HG02610 (cell line): Measurements from ENCODE around the gene TBC1D30.

Experiments
- ATAC-seq: cut with Tn5 transposase; IDR thresholded peaks from one replicate; pipeline ENCODE4 v1.9.1; 2021; ENCODE audit warnings: mild to moderate bottlenecking, moderate library complexity; ENCODE audit not compliant: unreplicated experiment

The TBC1D30 gene

DNA sequence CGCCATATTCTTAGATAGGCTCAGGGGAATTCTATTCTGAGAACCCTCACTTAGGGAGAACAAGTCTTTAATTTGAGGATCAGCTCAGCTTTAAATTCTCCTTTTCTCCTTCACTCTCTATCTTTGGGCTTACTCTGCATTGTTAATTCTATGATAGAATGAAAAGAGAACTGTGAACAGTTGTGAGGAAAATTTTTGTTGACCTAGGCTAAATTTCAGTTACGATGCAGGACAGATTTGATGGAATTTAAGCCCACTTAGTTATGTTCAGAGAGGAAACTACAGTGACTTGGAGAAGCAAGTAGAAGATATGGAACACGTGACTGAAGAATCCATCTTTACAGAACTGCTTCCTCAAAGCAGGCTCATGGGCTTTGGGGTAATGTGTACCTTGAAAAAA is 82.7 kb downstream of the TBC1D30 start:
- ATAC-seq, result no peak

DNA sequence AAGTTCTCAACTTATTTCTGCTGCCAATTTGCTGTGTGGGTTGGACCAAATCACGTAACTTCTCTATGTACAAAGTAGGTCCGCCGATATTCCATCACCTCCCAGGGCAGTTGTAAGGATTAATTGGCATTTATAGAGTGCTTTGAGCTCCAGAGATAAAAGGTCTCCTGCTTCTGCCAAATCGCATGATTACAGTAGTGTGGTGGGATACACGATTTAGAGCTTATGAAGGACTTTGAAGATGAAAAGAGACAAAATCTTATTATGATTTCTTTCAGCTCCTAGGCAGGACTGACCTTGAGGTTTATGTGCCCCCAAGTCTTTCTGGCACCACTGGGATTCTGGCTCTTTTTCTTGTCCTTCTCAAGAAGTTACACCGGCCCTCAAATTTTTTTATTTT is 84.7 kb downstream of the TBC1D30 start:
- ATAC-seq, result no peak

DNA sequence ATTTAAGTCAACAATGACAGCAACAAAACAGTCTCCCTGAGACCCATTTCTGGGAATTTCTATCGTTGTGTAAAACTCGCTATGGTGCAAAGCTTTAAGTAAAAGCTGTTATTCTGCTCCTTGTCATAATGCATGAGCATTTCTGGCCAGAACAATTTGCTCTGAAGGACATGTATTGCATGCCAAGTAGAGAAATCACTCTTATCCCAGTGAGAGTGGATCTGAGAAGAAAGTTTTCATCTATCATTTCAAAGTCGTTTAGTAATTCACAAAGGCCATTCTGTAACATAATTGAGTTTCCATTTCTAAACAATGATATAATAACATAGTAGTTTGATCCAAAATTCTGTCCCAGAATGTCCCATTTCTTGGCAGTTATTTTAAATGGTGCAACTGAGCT is 86.6 kb downstream of the TBC1D30 start:
- ATAC-seq, result no peak

DNA sequence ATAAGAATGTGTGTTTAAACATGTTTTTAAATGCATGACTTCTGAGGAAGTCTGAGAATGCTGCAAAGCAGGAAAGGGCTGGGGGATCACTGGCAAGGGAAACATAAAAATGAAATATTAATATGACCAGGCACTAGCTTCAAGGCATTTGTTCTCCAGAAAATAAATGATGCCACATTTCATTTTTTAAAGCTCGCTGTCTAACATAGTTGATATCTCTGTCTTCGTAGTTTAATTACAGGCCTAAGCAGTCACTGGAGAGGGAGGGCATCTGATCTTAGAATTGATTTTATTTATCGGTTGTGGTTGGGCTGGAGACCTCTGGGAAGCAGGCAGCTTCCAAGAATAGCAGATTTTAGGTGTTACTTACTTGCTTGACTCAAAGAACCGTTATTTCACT is 87.5 kb downstream of the TBC1D30 start:
- ATAC-seq, result no peak

DNA sequence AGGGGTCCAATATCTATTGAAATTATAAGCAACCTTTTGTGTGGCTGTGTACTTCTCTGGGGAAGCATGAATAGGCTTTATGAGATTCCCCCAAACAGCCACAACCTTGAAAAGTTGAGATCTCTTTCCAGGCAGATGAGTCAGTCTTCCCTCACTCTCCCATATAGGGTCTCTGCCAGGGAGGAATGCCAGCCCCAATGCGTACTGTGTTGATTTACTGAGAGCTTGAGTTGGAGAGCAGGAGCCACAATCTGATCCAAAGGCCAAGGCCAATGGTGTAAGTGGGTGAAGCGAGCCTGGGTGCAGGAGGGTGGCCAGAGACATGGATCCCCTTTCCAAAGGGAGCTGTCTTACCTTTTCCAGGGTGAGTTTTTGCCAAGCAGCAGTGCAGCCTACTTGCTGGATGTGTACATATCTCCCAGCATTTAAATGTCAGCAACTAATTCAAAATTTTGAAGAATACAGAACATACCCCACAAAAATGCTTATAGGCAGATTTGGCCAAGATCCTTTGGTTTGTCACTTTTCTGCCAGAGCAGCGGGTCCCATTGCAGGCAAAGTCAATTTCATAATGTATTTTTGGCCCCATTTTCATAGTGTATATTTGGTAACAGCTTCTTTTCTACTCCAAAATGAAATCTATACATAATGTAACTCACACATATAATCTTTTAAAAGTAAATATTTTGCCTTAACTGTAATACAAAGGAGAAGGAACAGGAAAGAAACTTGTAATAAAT is 88.2 kb downstream of the TBC1D30 start:
- ATAC-seq, result no peak

DNA sequence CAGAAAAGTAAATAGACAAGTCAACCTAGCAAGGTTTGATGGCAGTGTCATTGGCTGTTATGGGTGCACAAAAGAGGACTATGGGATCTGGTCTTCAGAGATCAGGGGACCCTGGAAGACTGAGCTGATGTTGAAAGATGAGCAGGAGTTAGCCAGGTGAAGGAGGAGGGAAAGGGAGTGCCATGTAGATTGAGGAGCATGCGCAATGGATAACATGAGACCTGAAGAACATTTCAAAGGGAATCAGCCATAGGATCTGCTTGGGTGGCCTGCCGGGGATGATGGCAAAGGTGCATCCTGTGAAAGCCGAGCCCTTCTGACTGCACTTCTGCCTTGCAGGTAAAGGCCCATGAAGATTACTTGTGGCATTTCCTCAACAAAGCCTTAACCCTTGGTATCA is 90.8 kb downstream of the TBC1D30 start:
- no peak for ATAC-seq

DNA sequence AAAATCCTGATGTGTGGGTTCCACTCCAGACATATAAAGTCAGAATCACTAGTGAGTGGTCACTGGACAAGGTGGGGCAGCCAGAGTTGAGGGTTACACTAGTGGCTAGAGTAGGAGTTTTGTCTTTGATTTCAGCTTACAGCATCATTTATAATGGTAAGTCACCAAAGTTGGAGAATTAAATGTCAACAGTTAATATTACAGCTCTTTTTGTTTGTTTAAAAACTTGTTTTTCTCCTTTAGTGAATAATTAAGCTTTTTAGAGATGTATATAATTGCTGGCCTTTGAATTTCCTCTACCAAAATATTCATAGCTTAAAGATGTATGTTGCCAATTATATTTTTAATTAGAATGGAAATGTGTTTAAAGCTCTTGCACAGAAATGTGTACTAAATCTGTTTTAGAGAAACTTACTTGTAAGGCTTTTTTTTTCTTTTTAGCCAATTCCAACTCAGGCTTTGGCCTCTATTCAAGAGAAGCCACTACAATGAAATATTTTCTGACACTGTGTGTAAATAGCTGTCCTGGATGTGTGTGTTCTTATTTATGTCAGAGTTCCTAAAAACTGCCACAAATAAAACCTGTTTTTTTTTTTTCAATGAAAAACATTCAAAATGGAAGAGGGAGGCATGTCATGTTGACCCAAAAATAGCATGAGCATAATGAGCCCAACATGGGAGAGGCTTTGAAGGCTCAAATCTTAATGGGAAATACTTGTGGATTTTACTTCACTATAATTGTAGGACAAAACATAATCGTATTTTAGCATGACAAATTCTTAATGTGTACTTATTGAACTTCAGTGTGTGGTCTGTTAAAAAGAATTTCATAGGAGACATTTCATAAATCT is 92.2 kb downstream of the TBC1D30 start:
- no peak for ATAC-seq

DNA sequence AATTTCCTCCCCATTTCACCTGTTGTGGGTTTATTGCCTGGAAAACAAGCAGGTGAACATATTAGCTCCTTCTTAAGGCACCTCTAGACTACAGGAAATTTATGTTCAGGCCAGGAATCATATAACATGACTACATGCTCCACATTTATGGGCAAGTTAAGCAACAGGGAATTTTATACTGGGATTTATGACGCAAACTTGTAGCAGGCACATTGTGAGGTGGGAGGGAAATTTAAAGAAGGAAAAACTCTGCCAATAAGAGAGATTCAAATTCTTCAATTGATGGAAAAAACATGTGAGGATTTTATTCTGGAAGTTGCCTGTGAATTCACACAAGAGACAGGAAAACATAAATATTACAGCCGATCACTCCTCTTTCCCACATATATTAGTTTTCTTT is 93.9 kb downstream of the TBC1D30 start:
- no peak for ATAC-seq

DNA sequence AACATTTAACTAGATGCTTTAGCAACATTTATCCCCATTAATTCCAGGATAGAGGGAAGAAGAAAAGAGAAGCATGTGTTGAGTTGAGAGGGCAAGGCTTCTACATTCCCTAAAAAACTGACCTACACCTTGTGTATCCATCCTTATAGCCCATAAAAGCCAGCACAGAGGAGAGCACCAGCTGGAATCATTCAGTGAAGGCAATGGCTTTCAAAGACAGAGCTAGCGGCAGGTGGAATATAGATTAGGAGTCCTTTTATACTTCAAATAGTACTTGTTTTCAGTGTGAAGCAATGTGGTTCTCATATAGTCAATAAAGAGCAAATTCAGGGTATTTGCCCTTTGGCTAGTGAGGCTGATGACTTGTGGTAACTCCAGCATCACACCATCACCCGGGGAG is 94.4 kb downstream of the TBC1D30 start:
- ATAC-seq, result no peak

DNA sequence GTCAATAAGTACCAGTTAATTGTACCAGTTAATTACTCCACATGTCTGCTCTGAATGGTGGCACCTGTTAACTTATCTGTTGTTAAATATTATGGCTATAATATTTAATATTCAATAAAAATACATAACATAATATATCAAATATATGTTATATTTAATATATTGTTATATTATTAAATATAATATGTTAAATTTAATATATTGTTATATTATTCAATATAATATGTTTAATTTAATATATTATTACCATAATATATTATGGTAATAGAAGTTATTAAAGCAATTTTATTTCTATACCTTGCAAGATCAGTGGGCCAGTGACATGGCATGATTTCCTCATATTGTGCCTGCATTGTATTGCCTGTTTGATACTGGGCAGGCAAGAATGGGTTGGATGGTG is 98.4 kb downstream of the TBC1D30 start:
- ATAC-seq, result no peak

DNA sequence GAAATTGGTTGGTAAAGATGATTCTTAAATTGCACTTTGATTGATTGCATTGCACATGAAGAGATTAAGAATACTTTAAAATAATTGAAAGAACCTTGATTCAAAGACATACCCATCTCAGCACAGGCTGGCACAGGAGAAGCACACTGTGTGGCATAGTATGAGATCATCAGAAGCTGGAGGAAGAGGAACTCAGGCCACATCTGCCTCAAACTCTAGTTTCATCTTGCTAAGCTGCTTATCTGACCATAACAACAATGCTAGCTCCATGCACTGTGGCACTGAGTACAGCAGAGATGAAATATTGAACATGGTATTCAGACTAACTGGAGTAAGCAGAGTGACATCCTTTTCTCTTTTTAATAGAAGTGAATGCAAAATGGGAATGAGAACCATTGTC is 99.1 kb downstream of the TBC1D30 start:
- no peak for ATAC-seq
